Spinal cord (tissue), 10 donors: ENCODE measurements around the gene E2F2. TPM values are rescaled to one million over a fixed set of nuclear protein-coding genes. Genes with fewer than 3 reads are reported as not detected.

Source experiments
- DNase-seq, 6 donors: peaks; one replicate each; pipeline versions ENCODE4 v3.0.0 to v3.0.0-alpha.2; 2013 to 2015; ENCODE audit warnings: low spot score in 6 of 6, low read depth in 4 of 6
- H3K27ac ChIP-seq: one replicate; pipeline ENCODE4 v1.5.1; 2013; ENCODE audit warnings: low read depth, low read length, control low read depth
- H3K27me3 ChIP-seq: one replicate; pipeline ENCODE4 v1.6.1; 2013; ENCODE audit warnings: low read length; ENCODE audit not compliant: control insufficient read depth, insufficient read depth
- H3K36me3 ChIP-seq: one replicate; pipeline ENCODE4 v1.6.1; 2013; ENCODE audit warnings: low read length; ENCODE audit not compliant: control insufficient read depth, insufficient read depth
- H3K4me1 ChIP-seq: one replicate; pipeline ENCODE4 v1.6.1; 2013; ENCODE audit warnings: low read length; ENCODE audit not compliant: control insufficient read depth, insufficient read depth
- H3K4me3 ChIP-seq: one replicate; pipeline ENCODE4 v1.5.1; 2013; ENCODE audit warnings: low read depth, low read length, control low read depth
- H3K9me3 ChIP-seq: one replicate; pipeline ENCODE4 v1.6.1; 2013; ENCODE audit warnings: low read length; ENCODE audit not compliant: control insufficient read depth, insufficient read depth
- WGBS: methylation state at CpG from one replicate; pipeline ENCODE4 v1.1.5; 2013; ENCODE audit warnings: missing lambda C conversion rate; ENCODE audit not compliant: insufficient coverage; 5-methylcytosine and 5-hydroxymethylcytosine counted together
- polyA plus RNA-seq, 2 donors: library from polyadenylated mRNA; unstranded; fragments of 120-200 nt; gene quantifications; one replicate each; pipeline ENCODE4 v1.2.1, GENCODE V29; 2013; ENCODE audit not compliant: insufficient read length in 2 of 2
- total RNA-seq, 2 donors: library from RNA; depleted of rRNA in 1 of 2; stranded (reverse); fragments of 120-200 nt in 1 of 2; fragments of >200 nt in 1 of 2; gene quantifications; one replicate each; pipeline versions ENCODE4 v1.2.3 to v1.2.4, GENCODE V29; 2013 to 2014
- donor health status: healthy.

Gene E2F2
- total and polyA plus RNA-seq, 4 donors: 3.1 to 5.8 (median 3.6) TPM

DNA sequence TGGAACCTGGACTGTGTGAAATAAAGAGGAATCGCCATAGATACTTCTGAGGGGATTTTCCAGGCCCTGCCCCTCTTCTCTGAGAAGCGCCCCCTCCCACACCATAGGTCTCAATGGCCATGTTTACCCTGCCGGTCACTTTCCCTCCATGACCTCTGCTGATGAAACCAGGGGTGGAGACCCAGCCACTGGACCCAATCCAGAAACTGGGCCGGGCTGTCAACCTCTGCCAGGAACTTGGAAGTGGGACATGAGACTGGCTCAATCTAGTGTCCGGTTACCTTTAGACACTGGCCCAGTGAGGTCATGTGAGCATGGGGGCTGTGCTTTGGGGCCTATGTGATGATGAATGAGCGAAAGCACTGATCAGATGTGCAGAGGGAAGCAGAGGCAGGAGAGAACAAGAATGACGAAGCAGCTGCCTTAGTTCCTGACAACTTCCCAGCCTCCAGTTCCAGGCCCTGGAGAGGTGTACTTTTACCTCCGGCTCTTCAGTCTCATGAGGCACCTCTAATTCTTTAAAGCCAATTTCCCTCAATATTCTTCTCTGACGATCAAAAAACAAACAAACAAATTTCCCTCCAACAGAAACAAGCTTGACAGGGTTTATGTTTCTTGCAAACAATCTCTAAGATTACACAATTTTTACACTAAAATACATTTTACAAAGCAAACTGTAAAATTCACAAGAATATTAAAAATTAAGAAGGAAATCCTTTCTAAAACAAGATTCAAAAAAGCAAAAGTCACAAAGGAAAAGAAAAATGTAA is 52.0 kb downstream of the E2F2 start:
- DNase-seq: peak in 1 of 6 donors; percentile 66
- Histone ChIP-seq H3K9me3 (no peaks in the 10 kb centered on the region), H3K27me3 (peaks cover 3% of the 10 kb centered on the region), H3K4me1 (peaks cover 44% of the 10 kb centered on the region), H3K4me3 (no peak overlapping the region), H3K36me3 (no peaks in the 10 kb centered on the region), H3K27ac (peak overlapping the region; percentile 40)
- 52% methylated on average over 7 of the region's 9 CpGs for WGBS

DNA sequence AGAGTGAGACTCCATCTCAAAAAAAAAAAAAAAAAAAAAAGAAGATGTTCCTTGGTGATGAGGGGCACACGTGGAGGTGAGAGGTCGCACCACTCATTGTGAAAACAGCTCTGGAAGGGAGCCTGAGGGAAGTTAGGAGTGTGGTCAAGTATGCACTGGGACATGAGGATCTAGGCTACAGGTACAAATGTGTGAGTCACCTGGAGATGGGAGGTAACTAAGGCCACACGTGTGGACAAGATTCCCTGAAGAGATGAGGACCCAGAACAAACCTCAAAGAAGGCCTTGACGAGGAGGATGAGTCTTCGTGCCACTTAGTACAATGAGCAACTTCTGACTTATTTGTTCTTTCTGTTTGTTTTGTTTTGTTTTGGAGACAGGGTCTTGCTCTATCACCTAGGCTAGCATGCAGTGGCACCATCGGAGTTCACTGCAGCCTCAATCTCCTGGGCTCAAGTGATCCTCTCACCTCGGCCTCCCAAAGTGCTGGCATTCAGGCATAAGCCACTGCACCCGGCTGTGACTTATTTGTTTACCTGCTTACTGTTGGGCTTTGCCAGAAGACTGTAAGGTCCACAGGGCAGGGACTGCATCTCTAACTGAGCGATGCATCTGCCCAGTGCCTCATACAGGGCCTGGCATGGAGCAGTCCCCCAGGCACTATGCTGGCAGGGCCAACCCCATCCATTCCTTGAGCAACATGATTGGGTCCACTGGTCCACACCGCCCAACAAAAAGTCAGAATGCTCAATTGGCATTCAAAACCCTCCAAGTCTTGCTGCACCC is 53.5 kb downstream of the E2F2 start:
- Histone ChIP-seq H3K4me3 (no peak overlapping the region), H3K4me1 (peaks cover 32% of the 10 kb centered on the region), H3K36me3 (no peaks in the 10 kb centered on the region), H3K9me3 (no peaks in the 10 kb centered on the region), H3K27ac (no peak overlapping the region), H3K27me3 (no peaks in the 10 kb centered on the region)
- no peak for DNase-seq
- 88% methylated on average over 8 of the region's 10 CpGs for WGBS

DNA sequence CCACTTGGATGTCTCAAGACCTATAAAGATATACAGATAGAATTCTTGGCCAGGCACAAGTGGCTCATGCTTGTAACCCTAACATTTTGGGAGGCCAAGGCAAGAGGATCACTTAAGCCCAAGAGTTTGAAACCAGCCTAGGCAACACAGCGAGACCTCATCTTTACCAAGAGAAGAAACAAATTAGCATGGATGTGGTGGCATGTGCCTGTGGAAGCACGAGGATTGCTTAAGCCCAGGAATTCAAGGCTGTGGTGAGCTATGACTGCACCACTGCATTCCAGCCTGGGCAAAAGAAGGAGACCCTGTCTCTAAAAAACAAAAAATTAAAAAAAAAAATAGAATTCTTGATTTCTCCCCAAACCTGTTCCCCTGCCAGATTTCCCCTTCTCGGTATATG is 55.4 kb downstream of the E2F2 start:
- no CpG with 5 or more reads among the region's 3 CpGs for WGBS
- Histone ChIP-seq H3K36me3 (no peaks in the 10 kb centered on the region), H3K4me3 (no peak overlapping the region), H3K4me1 (peaks cover 26% of the 10 kb centered on the region), H3K9me3 (no peaks in the 10 kb centered on the region), H3K27ac (no peak overlapping the region), H3K27me3 (no peaks in the 10 kb centered on the region)
- no peak for DNase-seq

DNA sequence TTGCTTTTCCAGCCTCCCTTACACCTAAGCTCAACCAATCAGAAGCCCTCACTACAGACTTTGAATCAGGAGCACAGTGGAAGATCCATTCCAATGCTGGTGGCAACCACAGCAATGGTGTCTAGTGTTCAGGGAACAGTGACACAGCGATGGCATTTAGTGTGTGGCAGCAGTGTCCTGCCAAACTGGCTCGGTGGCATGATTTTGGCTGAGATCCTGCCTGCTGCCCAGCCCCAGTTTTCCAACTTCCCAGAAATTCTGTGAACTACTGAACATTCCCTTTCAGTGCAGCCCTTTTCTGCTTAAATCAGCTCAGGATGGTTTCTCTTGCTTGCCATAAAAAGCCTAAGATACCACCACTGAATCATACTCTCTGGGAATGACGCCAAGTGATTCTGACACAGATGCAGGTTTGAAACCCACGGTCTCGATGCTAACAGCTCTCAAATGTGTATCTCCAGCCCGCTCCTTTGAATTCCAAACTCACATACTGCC is 55.9 kb downstream of the E2F2 start:
- 53% methylated on average over 5 of the region's 6 CpGs for WGBS
- Histone ChIP-seq H3K27me3 (no peaks in the 10 kb centered on the region), H3K4me3 (no peak overlapping the region), H3K27ac (peak overlapping the region; percentile 52), H3K36me3 (no peaks in the 10 kb centered on the region), H3K9me3 (no peaks in the 10 kb centered on the region), H3K4me1 (peaks cover 31% of the 10 kb centered on the region)
- peak in 3 of 6 donors; percentile 33 to 74 (median 62) for DNase-seq

DNA sequence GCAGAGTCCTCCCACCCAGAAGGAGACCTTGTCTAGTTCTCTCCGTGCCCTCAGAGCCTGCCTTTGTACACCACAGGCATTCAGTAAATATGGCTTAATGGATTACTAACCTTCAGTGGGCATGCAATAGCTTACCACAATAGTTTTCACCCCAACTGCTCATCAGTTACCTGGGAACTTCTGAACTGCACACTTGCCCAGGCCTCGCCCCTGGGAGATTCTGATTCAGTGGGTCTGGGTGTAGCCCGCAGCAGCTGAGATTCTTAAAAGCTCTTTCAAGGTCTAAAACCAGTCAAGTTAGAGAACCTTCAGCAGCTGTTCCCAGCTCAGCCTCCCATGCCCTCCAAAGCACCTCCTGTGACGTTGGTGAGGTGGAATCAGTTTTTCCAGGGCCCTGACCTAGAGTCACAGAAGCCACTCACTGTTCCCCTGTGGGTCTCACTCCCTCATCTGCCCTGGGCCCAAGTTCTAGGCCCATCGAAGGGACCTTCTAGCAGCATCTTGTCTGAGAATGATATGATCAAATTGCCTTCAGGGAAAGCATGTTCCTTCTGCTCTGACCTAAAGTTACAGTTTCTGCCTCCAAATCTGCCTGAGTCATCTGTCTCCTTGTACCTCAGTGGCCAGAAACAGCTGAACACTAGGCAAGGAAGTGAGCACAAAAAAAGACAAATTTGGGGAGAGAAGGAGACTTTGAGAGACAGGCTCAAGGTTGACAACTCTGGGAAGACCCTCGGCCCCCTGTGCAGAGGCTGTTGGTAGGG is 57.8 kb downstream of the E2F2 start:
- H3K36me3 ChIP-seq: no peaks in the 10 kb centered on the region
- 95% methylated on average over 6 of the region's 6 CpGs for WGBS
- no peaks in the 10 kb centered on the region for H3K27me3 ChIP-seq
- no peaks in the 10 kb centered on the region for H3K9me3 ChIP-seq
- peaks cover 27% of the 10 kb centered on the region for H3K4me1 ChIP-seq
- H3K27ac ChIP-seq: no peak overlapping the region
- H3K4me3 ChIP-seq: no peak overlapping the region
- DNase-seq: no peak

DNA sequence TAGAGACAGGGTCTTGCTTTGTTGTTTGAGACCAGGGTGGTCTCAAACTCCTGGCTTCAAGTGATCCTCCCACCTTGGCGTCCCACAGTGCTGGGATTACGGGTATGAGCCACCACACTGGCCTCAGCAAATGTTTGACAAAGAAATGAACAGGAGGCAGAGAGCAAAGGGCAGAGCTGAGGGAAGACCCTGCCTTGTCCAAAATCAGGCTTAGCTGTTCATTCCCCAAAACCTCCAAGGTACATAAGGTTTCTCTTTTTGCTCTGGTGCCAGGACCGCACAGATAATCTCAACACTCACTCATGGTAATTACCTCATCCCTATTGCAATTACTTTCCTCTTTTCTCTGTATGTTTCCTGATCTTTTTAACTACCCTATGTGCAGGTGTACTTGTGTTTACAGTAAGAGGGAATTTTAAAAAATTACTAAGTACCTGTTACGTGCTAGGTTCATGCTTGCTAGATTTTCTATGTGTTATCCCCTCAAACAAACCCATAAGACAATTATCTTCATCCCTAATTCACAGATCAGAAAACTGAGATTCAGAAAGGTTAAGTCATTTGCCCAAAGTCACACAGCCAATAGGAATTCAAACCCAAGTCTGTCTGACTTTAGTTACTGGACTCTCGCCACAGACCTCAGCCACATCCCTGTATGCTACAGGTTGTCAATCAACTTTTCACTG is 58.5 kb downstream of the E2F2 start:
- Histone ChIP-seq H3K36me3 (no peaks in the 10 kb centered on the region), H3K4me1 (peaks cover 22% of the 10 kb centered on the region), H3K9me3 (no peaks in the 10 kb centered on the region), H3K27me3 (no peaks in the 10 kb centered on the region), H3K4me3 (no peak overlapping the region), H3K27ac (no peak overlapping the region)
- DNase-seq: no peak
- 79% methylated on average over 3 of the region's 5 CpGs for WGBS

DNA sequence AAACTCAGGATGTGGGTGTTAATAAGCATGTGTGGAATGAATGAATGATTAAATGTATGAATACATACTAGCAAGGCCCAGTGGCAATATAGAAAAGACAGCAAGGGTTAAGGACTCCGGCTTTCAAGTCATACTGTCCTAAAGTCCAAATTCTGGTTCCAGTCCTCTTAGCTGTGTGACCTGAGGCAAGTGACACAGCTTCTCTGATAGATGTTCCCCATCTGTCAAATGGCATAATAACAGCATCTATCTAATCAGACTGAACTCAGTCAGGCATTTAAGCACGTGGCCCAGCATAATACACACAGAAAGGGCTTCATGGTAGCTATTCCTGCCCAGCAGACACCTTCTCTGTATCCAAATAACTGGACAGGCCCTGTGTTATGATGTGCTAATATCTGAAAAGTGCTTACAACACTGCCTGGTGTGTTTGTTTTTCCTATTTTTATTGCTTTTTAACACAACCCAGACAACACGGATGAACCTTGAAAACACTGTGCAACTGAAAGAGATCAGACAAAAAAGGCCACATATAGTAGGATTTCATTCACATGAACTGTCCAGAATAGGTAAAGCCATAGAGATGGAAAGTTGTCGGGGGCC is 59.5 kb downstream of the E2F2 start:
- no peak overlapping the region for H3K4me3 ChIP-seq
- 100% methylated on average over 1 of the region's 4 CpGs for WGBS
- H3K27ac ChIP-seq: no peak overlapping the region
- peaks cover 25% of the 10 kb centered on the region for H3K4me1 ChIP-seq
- no peak for DNase-seq
- H3K9me3 ChIP-seq: no peaks in the 10 kb centered on the region
- H3K36me3 ChIP-seq: no peaks in the 10 kb centered on the region
- no peaks in the 10 kb centered on the region for H3K27me3 ChIP-seq

DNA sequence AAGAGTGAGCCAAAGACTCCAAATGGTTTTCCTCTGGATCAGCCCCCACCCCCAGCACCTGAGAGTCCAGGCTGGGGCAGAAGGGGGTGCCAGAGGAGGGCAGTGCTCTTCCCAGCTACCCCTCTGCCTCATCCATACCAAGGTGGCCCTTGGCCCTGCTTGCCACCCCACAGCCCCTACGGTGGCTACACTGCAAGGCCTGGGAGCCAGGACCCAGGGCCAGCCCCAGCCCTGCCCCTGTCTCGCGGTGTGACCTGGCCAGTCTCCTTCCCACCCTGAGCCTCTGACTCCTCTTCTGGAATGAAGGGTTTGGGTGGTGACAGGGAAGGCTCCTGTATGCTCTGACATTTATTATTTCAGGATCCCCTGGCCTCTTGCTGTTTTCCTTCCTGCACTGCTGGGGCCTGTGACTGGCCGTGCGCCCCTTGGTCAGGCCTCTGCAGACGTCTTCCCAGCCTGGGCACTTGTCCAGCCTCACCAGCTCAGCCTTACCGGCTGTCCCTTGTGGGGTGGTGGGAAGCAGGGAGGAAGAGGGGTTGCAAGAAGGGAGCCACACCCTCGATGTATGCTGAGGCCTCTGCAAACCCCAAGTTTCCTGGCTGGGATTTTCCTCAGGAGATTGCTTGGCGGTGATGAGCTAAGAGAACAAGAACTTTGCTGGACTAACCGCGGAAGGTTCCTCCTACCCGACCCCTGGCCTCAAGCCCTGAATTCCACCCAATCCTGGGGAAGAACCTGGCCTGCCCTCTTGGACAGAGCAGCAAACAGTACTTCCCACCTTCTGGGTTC is 60.6 kb downstream of the E2F2 start:
- Histone ChIP-seq H3K4me3 (no peak overlapping the region), H3K36me3 (no peaks in the 10 kb centered on the region), H3K27ac (peak overlapping the region; percentile 29), H3K9me3 (no peaks in the 10 kb centered on the region), H3K4me1 (peaks cover 36% of the 10 kb centered on the region), H3K27me3 (no peaks in the 10 kb centered on the region)
- peak in 1 of 6 donors; percentile 30 for DNase-seq
- WGBS: 70% methylated on average over 8 of the region's 12 CpGs
